Measurements from ENCODE around the gene CBX8. TPM values are rescaled to one million over a fixed set of nuclear protein-coding genes. Genes with fewer than 3 reads are reported as not detected.

Gene CBX8
- total and polyA plus RNA-seq, 2 of the 13 experiments (the other 11 are each of a cell fraction or from before 2014, with no cell fraction given), result 0.34 to 12.6 TPM

- TF ChIP-seq ATF4 (CRISPR knock-in tag; IDR thresholded peaks at IDR 0.05), result no peak
- TF ChIP-seq AHDC1 (CRISPR knock-in tag; IDR thresholded peaks at IDR 0.05; ENCODE audit: borderline replicate concordance), result no peak
- no peak for TF ChIP-seq ZBTB7A (CRISPR knock-in tag; IDR thresholded peaks at IDR 0.05)
- no peak for TF ChIP-seq XBP1 (CRISPR knock-in tag; IDR thresholded peaks at IDR 0.05)
- peak; percentile 99; the same call in 1 of the 2 replicates for TF ChIP-seq ZXDC (CRISPR knock-in tag; IDR thresholded peaks at IDR 0.05)
- TF ChIP-seq BCLAF1 (IDR thresholded peaks at IDR 0.05), result no peak
- no peak for TF ChIP-seq NFE2 (CRISPR knock-in tag; IDR thresholded peaks at IDR 0.05)
- no peak for TF ChIP-seq CENPX (CRISPR knock-in tag; IDR thresholded peaks at IDR 0.05)
- TF ChIP-seq ZNF564 (CRISPR knock-in tag; IDR thresholded peaks at IDR 0.05), result no peak
- no peak; the same call in 1 of the 2 replicates for TF ChIP-seq RXRA (CRISPR knock-in tag; IDR thresholded peaks at IDR 0.05)
- no peak for TF ChIP-seq ZNF460 (CRISPR knock-in tag; IDR thresholded peaks at IDR 0.05; ENCODE audit: borderline replicate concordance)
- TF ChIP-seq ONECUT2 (CRISPR knock-in tag; IDR thresholded peaks at IDR 0.05), result no peak
- TF ChIP-seq HDAC2 (CRISPR knock-in tag; IDR thresholded peaks at IDR 0.05), result no peak
- peak; percentile 24; the same call in 1 of the 2 replicates for TF ChIP-seq RARA (CRISPR knock-in tag; IDR thresholded peaks at IDR 0.05)
- no peak for TF ChIP-seq ZNF274 (CRISPR knock-in tag; IDR thresholded peaks at IDR 0.05)
- no peak for TF ChIP-seq GMEB1 (CRISPR knock-in tag; IDR thresholded peaks at IDR 0.05; ENCODE audit: borderline replicate concordance)
- TF ChIP-seq RCOR2 (CRISPR knock-in tag; IDR thresholded peaks at IDR 0.05), result no peak
Measured at GRCh38 chr17:79843474-79843815, 46.6 kb upstream of the CBX8 start (continued).

All from HepG2 (cell line).